ENCODE measurements around the gene FHOD3.

The FHOD3 gene

GRCh38 chr18:36780748-36781147 lies 483.2 kb downstream of the FHOD3 start:
- TF ChIP-seq GATA2 (IDR thresholded peaks at IDR 0.05; ENCODE audit: low read depth, low read length) (no peak), GATA3 (IDR thresholded peaks at IDR 0.05; ENCODE audit: low read depth, low read length) (no peak)

- TF ChIP-seq GATA3 (IDR thresholded peaks at IDR 0.05; ENCODE audit: low read depth, low read length) = no peak
- TF ChIP-seq GATA2 (IDR thresholded peaks at IDR 0.05; ENCODE audit: low read depth, low read length) = no peak
Measured at GRCh38 chr18:36782710-36783109, 485.2 kb downstream of the FHOD3 start.

- TF ChIP-seq GATA2 (IDR thresholded peaks at IDR 0.05; ENCODE audit: low read depth, low read length) (no peak), GATA3 (IDR thresholded peaks at IDR 0.05; ENCODE audit: low read depth, low read length) (no peak)
Measured at GRCh38 chr18:36783792-36784191, 486.3 kb downstream of the FHOD3 start.

GRCh38 chr18:36786686-36787085 lies 489.2 kb downstream of the FHOD3 start:
- TF ChIP-seq GATA3 (IDR thresholded peaks at IDR 0.05; ENCODE audit: low read depth, low read length) (no peak), GATA2 (IDR thresholded peaks at IDR 0.05; ENCODE audit: low read depth, low read length) (no peak)

GRCh38 chr18:36792634-36793283 lies 495.2 kb downstream of the FHOD3 start:
- no peak for TF ChIP-seq GATA2 (IDR thresholded peaks at IDR 0.05; ENCODE audit: low read depth, low read length)
- TF ChIP-seq GATA3 (IDR thresholded peaks at IDR 0.05; ENCODE audit: low read depth, low read length) = no peak

- no peak for TF ChIP-seq GATA2 (IDR thresholded peaks at IDR 0.05; ENCODE audit: low read depth, low read length)
- no peak for TF ChIP-seq GATA3 (IDR thresholded peaks at IDR 0.05; ENCODE audit: low read depth, low read length)
Measured at GRCh38 chr18:36798738-36799473, 501.4 kb downstream of the FHOD3 start.

- TF ChIP-seq GATA2 (IDR thresholded peaks at IDR 0.05; ENCODE audit: low read depth, low read length) (no peak), GATA3 (IDR thresholded peaks at IDR 0.05; ENCODE audit: low read depth, low read length) (no peak)
Measured at GRCh38 chr18:36805105-36805504, 507.6 kb downstream of the FHOD3 start.

GRCh38 chr18:36808681-36809080 lies 511.2 kb downstream of the FHOD3 start:
- TF ChIP-seq GATA3 (IDR thresholded peaks at IDR 0.05; ENCODE audit: low read depth, low read length) (no peak), GATA2 (IDR thresholded peaks at IDR 0.05; ENCODE audit: low read depth, low read length) (no peak)

GRCh38 chr18:36809590-36810381 lies 512.3 kb downstream of the FHOD3 start:
- TF ChIP-seq GATA3 (IDR thresholded peaks at IDR 0.05; ENCODE audit: low read depth, low read length) (no peak), GATA2 (IDR thresholded peaks at IDR 0.05; ENCODE audit: low read depth, low read length) (no peak)

GRCh38 chr18:36811430-36811829 lies 513.9 kb downstream of the FHOD3 start:
- no peak for TF ChIP-seq GATA3 (IDR thresholded peaks at IDR 0.05; ENCODE audit: low read depth, low read length)
- TF ChIP-seq GATA2 (IDR thresholded peaks at IDR 0.05; ENCODE audit: low read depth, low read length) = no peak

- TF ChIP-seq GATA3 (IDR thresholded peaks at IDR 0.05; ENCODE audit: low read depth, low read length) (no peak), GATA2 (IDR thresholded peaks at IDR 0.05; ENCODE audit: low read depth, low read length) (no peak)
Measured at GRCh38 chr18:36811955-36812354, 514.4 kb downstream of the FHOD3 start.

- TF ChIP-seq GATA3 (IDR thresholded peaks at IDR 0.05; ENCODE audit: low read depth, low read length) = no peak
Measured at GRCh38 chr18:36812678-36813077, 515.2 kb downstream of the FHOD3 start.

- no peak for TF ChIP-seq GATA3 (IDR thresholded peaks at IDR 0.05; ENCODE audit: low read depth, low read length)
- no peak for TF ChIP-seq GATA2 (IDR thresholded peaks at IDR 0.05; ENCODE audit: low read depth, low read length)
Measured at GRCh38 chr18:36813101-36813775, 515.7 kb downstream of the FHOD3 start.

- TF ChIP-seq GATA2 (IDR thresholded peaks at IDR 0.05; ENCODE audit: low read depth, low read length) (no peak), GATA3 (IDR thresholded peaks at IDR 0.05; ENCODE audit: low read depth, low read length) (no peak)
Measured at GRCh38 chr18:36813824-36814223, 516.3 kb downstream of the FHOD3 start.

All from SH-SY5Y (cell line).